Esophagus muscularis mucosa (tissue), 4 donors: ENCODE data around the gene RMI2.

Source experiments
- CTCF ChIP-seq, 3 experiments: fragments of 200-600 bp in 2 of 3; fragments of 450-650 bp in 1 of 3; sonication (generic) in 2 of 3; IDR thresholded peaks; one replicate each; pipeline ENCODE4 v1.5.1; 2017 to 2019; ENCODE audit warnings: antibody characterized with exemption in 3 of 3, mild to moderate bottlenecking in 2 of 3, moderate library complexity in 1 of 3
- EP300 ChIP-seq: sonication (generic); formaldehyde crosslinking; IDR thresholded peaks from one replicate; pipeline ENCODE4 v1.6.1; 2017; ENCODE audit warnings: antibody characterized with exemption
- POLR2AphosphoS5 ChIP-seq, 2 donors: sonication (generic); formaldehyde crosslinking; IDR thresholded peaks; one replicate each; pipeline ENCODE4 v1.6.1; 2017; ENCODE audit warnings: antibody characterized with exemption in 2 of 2

DNA sequence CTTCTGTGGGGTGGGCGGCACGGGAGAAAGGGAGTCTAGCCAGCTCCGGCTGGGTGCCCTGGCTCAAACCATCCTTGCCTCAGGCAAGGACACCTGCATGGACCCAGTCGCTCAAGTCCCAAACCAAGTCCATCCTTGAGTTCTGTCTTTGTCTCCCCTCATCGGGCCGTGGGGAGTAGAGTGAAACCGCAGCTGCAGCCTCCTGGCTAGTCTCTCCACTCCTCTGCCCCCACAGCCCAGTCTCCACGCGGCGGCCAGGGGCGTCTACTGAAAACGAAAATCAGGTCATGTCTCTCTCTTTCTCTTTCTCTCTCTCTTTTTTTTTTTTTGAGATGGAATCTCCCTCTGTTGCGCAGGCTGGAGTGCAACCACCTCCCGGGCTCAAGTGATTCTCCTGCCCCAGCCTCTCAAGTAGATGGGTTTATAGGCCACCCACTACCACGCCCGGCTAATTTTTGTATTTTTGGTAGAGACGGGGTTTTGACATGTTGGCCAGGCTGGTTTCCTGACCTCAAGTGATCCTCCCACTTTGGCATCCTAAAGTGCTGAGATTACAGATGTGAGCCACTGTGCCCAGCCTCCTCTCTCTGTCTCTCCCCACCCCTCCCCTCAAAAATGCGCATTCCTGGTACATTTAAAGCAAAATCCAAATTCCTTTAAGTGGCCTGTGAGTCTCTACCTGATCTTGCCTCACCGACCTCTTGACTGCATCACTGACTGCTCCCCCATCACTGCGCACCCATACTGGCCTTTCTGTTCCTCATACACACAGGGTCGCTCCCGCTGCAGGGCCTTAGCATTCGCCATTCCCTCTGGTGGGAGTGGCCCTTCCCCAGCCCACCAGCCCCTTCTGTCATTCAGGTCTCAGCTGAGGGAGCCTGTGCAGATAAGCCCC lies 17.7 kb upstream of the RMI2 start:
- no peak for TF ChIP-seq CTCF (IDR thresholded peaks at IDR 0.05)
- TF ChIP-seq POLR2AphosphoS5 (IDR thresholded peaks at IDR 0.05), result no peak
- no peak for TF ChIP-seq EP300
